GM12892 (cell line): ENCODE results near the gene CD300LG.

Source experiments
- POLR2A ChIP-seq: IDR thresholded peaks from 2 replicates; pipeline ENCODE4 v1.6.1; 2011; ENCODE audit warnings: low read depth, low read length, control low read depth
- POLR2AphosphoS5 ChIP-seq: IDR thresholded peaks from 2 replicates; pipeline ENCODE4 v1.6.1; 2011; ENCODE audit warnings: low read depth, low read length, control low read depth
- TAF1 ChIP-seq: IDR thresholded peaks from 2 replicates; pipeline ENCODE4 v1.6.1; 2011; ENCODE audit warnings: low read depth, mild to moderate bottlenecking, control low read depth, low read length, borderline replicate concordance

DNA sequence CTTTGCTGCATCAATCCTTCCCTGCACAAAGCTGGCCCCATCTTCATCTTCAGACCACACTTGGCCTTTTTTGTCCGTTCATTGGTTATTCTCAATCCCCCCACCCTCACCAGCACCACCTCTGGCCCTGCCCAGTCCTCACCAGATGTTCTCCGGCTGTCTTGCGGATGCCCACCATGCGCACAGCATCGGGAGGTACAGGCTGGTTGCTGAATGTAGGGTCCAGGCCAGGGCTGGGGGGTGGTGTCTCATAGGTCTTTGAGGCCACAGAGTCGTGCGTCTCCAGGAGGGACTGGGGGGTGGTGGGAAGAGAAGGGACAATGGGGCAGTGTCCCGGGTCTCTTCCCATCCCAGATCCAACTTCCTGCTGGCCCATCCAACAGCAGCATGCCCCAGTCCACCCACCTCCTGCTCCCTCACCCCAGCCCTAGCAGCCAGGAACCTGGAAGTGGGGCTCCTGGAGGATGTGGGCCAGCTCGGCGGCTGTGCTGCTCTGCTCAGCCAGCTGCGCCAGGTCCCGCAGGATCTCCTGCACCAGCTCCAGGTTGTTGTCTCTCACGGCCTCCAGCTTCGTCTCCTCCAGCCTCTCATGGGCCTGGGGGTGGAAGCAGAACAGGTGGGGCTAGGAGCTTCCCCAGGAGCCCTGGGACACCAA is 35.9 kb downstream of the CD300LG start:
- TF ChIP-seq TAF1 (no peak), POLR2A (no peak), POLR2AphosphoS5 (no peak)
